ENCODE results near the gene DYNC1I2. TPM values are rescaled to one million over a fixed set of nuclear protein-coding genes. Genes with fewer than 3 reads are reported as not detected.
"Not testable (repeated sequence)": the region's sequence is repeated elsewhere in the genome, so short reads cannot be mapped to it uniquely, and the experiment has no call there.

The DYNC1I2 gene
- total RNA-seq, 2 donors from 2014 or later: 30.0 to 46.6 TPM

- Mint-ChIP-seq H3K4me1 (no peaks in the 10 kb centered on the region), H3K27me3 (no peaks in the 10 kb centered on the region), H3K27ac (no peak overlapping the region), H3K4me3 (no peak overlapping the region), H3K9me3 (no peaks in the 10 kb centered on the region), H3K36me3 (ENCODE audit: low read depth) (peaks cover 98% of the 10 kb centered on the region)
- no peak for ATAC-seq (replicated peaks)
These were observed 42.7 kb downstream of the DYNC1I2 start for GRCh38 chr2:171729952-171730317.

- Mint-ChIP-seq H3K4me1 (peaks cover 5% of the 10 kb centered on the region), H3K27me3 (no peaks in the 10 kb centered on the region), H3K36me3 (ENCODE audit: low read depth) (peaks cover 93% of the 10 kb centered on the region), H3K4me3 (no peak overlapping the region), H3K27ac (no peak overlapping the region), H3K9me3 (no peaks in the 10 kb centered on the region)
- ATAC-seq (replicated peaks): no peak
These were observed 48.9 kb downstream of the DYNC1I2 start for GRCh38 chr2:171735991-171736710.

- Mint-ChIP-seq H3K4me1 (peaks cover 8% of the 10 kb centered on the region), H3K27me3 (no peaks in the 10 kb centered on the region), H3K36me3 (ENCODE audit: low read depth) (peaks cover 85% of the 10 kb centered on the region), H3K27ac (no peak overlapping the region), H3K4me3 (no peak overlapping the region), H3K9me3 (no peaks in the 10 kb centered on the region)
- ATAC-seq (replicated peaks): peak; percentile 57
These were observed 53.9 kb downstream of the DYNC1I2 start for GRCh38 chr2:171741189-171741588.

DNA sequence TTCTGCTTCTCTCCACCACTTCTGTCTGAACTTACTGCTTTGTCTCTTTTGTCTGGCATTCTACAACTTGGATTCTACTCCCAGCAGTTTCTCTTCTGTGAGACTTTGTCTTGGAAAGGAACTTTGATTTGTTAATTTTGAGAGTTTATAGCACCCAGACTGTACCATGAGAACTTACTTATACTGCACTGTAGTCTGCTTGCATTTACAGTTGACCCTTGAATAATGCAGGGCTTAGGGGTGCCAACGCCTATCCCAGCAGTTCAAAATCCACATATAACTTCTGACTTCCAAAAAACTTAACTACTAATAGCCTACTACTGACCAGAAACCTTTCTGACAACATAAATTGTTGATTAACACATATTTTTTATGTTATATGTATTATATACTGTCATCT, 55.5 kb downstream of the DYNC1I2 start:
- peaks cover 8% of the 10 kb centered on the region for H3K4me1 Mint-ChIP-seq
- H3K4me3 Mint-ChIP-seq: no peak overlapping the region
- H3K9me3 Mint-ChIP-seq: no peaks in the 10 kb centered on the region
- H3K36me3 Mint-ChIP-seq (ENCODE audit: low read depth): peaks cover 84% of the 10 kb centered on the region
- H3K27ac Mint-ChIP-seq: no peak overlapping the region
- no peak for ATAC-seq (replicated peaks)
- H3K27me3 Mint-ChIP-seq: no peaks in the 10 kb centered on the region

DNA sequence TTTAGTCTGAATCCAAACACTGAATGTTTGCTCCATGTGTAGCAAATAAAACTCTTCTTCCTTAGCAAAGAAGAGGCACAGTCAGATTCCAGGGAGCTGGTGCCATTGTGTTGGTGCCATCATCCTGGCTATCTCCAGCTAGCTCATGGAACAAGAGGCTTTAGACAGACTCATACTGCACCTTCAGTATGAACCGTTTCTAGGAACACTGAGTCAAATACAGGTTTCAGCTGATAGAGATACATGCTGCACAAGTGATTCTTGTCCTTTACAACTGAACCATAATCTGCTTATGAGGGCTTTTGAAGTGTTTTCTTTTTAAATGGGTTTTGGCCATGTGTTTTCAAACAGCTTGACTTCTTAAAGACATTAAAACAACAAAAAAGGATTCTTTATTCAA, 57.9 kb downstream of the DYNC1I2 start:
- H3K9me3 Mint-ChIP-seq: no peaks in the 10 kb centered on the region
- peaks cover 86% of the 10 kb centered on the region for H3K36me3 Mint-ChIP-seq (ENCODE audit: low read depth)
- H3K27me3 Mint-ChIP-seq: no peaks in the 10 kb centered on the region
- H3K27ac Mint-ChIP-seq: no peak overlapping the region
- peak; percentile 77 for ATAC-seq (replicated peaks)
- H3K4me3 Mint-ChIP-seq: no peak overlapping the region
- peaks cover 8% of the 10 kb centered on the region for H3K4me1 Mint-ChIP-seq

- H3K4me3 Mint-ChIP-seq: no peak overlapping the region
- no peaks in the 10 kb centered on the region for H3K27me3 Mint-ChIP-seq
- no peaks in the 10 kb centered on the region for H3K9me3 Mint-ChIP-seq
- no peak overlapping the region for H3K27ac Mint-ChIP-seq
- ATAC-seq (replicated peaks): no peak
- peaks cover 86% of the 10 kb centered on the region for H3K36me3 Mint-ChIP-seq (ENCODE audit: low read depth)
- peaks cover 6% of the 10 kb centered on the region for H3K4me1 Mint-ChIP-seq
These were observed 58.5 kb downstream of the DYNC1I2 start for GRCh38 chr2:171745806-171746205.

DNA sequence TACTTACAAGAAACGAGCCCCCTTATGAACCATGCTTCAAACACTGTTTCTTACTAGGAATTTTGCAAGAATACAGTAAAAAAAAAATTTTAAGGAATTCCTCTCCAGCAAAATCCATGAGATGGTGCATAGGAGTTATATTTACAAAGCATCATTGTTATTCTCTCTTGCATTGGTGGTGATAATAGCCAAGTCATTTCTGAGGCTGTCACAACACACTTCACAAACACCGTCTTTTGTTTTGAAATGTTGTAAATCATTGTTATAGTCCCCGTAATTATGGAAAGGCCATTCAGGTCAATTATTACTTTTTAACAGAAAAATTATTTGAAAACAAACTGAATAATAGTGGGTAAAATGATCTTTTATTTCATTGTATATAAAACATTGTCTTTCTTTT, 60.1 kb downstream of the DYNC1I2 start:
- Mint-ChIP-seq H3K27ac (no peak overlapping the region), H3K9me3 (no peaks in the 10 kb centered on the region), H3K36me3 (ENCODE audit: low read depth) (peaks cover 88% of the 10 kb centered on the region), H3K4me3 (no peak overlapping the region), H3K4me1 (no peaks in the 10 kb centered on the region), H3K27me3 (no peaks in the 10 kb centered on the region)
- ATAC-seq (replicated peaks): no peak

DNA sequence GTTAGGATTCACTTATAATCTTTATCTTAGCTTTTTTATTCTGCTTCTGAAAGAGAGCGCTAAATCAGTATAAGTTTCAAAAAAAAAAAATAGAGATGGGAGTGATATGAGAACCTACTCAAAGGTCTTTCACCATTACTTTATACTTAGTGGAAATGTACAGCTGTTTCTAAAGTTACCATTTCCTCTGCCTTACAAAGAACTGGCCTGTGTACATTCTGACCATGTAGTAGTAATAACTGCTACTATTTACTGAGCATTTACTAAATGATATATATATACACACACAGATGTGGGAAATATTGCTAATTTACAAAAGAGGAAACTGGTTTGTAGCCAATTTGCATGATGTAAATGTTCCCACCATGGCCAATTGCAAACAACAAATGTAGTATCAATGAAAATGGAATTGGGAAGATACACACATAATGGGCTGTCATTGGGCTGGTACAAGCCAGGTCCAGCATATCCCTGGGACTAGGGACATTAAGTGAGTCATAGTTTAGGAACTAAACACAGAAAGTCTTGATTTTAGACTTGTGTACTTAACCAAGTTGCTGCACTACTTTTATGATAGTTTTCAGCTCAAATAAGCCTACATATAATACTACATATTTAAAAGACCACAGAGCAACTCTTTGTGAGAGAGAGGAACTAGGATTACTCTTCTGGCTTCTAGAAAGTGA, 67.1 kb downstream of the DYNC1I2 start:
- Mint-ChIP-seq H3K4me3 (no peak overlapping the region), H3K4me1 (no peaks in the 10 kb centered on the region), H3K27me3 (no peaks in the 10 kb centered on the region), H3K9me3 (no peaks in the 10 kb centered on the region), H3K27ac (no peak overlapping the region), H3K36me3 (ENCODE audit: low read depth) (peaks cover 79% of the 10 kb centered on the region)
- ATAC-seq (replicated peaks): no peak

DNA sequence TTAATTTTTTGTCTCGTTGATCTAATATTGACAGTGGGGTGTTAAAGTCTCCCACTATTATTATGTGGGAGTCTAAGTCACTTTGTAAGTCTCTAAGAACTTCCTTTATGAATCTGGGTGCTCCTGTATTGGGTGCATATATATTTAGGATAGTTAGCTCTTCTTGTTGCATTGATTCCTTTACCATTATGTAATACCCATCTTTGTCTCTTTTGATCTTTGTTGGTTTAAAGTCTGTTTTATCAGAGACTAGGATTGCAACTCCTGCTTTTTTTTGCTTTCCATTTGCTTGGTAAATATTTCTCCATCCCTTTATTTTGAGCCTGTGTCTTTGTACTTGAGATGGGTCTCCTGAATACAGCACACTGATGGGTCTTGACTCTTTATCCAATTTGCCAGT, 71.5 kb downstream of the DYNC1I2 start:
- H3K27ac Mint-ChIP-seq; H3K9me3 Mint-ChIP-seq; H3K4me1 Mint-ChIP-seq; H3K27me3 Mint-ChIP-seq; H3K4me3 Mint-ChIP-seq; ATAC-seq (replicated peaks): not testable (repeated sequence)
- peaks cover 73% of the 10 kb centered on the region for H3K36me3 Mint-ChIP-seq (ENCODE audit: low read depth)

- peaks cover 66% of the 10 kb centered on the region for H3K36me3 Mint-ChIP-seq (ENCODE audit: low read depth)
- H3K27me3 Mint-ChIP-seq; H3K4me3 Mint-ChIP-seq; H3K9me3 Mint-ChIP-seq; H3K27ac Mint-ChIP-seq; H3K4me1 Mint-ChIP-seq; ATAC-seq (replicated peaks): not testable (repeated sequence)
These were observed 73.9 kb downstream of the DYNC1I2 start for GRCh38 chr2:171761176-171761575.

- H3K36me3 Mint-ChIP-seq (ENCODE audit: low read depth): peaks cover 59% of the 10 kb centered on the region
- H3K4me3 Mint-ChIP-seq: no peak overlapping the region
- ATAC-seq (replicated peaks): no peak
- peaks cover 6% of the 10 kb centered on the region for H3K4me1 Mint-ChIP-seq
- H3K27ac Mint-ChIP-seq: no peak overlapping the region
- H3K27me3 Mint-ChIP-seq: no peaks in the 10 kb centered on the region
- H3K9me3 Mint-ChIP-seq: no peaks in the 10 kb centered on the region
These were observed 75.8 kb downstream of the DYNC1I2 start for GRCh38 chr2:171762879-171763573.

- no peaks in the 10 kb centered on the region for H3K9me3 Mint-ChIP-seq
- H3K36me3 Mint-ChIP-seq (ENCODE audit: low read depth): peaks cover 53% of the 10 kb centered on the region
- ATAC-seq (replicated peaks): no peak
- no peak overlapping the region for H3K27ac Mint-ChIP-seq
- peaks cover 6% of the 10 kb centered on the region for H3K4me1 Mint-ChIP-seq
- H3K4me3 Mint-ChIP-seq: no peak overlapping the region
- H3K27me3 Mint-ChIP-seq: no peaks in the 10 kb centered on the region
These were observed 76.3 kb downstream of the DYNC1I2 start for GRCh38 chr2:171763602-171764001.

DNA sequence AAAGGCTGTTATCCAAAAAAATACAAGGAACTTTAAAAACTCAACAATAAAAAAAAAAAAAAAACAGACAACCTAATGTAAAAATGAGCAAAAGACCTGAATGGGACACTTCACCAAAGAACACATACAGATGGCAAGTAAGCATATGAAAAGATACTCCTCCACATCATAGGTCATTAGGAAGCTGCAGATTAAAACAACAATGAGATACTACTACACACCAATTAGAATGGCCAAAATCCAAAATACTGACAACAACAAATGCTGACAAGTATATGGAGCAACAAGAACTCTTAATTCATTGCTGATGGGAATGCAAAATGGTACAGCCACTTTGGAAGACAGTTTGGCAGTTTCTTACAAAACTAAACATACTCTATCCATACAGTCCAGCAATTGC, 84.2 kb downstream of the DYNC1I2 start:
- peaks cover 9% of the 10 kb centered on the region for H3K9me3 Mint-ChIP-seq
- H3K4me1 Mint-ChIP-seq: no peaks in the 10 kb centered on the region
- peaks cover 8% of the 10 kb centered on the region for H3K36me3 Mint-ChIP-seq (ENCODE audit: low read depth)
- no peak for ATAC-seq (replicated peaks)
- no peaks in the 10 kb centered on the region for H3K27me3 Mint-ChIP-seq
- no peak overlapping the region for H3K27ac Mint-ChIP-seq
- H3K4me3 Mint-ChIP-seq: no peak overlapping the region

GRCh38 chr2:171772373-171772772, 85.1 kb downstream of the DYNC1I2 start:
- H3K27me3 Mint-ChIP-seq: no peaks in the 10 kb centered on the region
- no peak for ATAC-seq (replicated peaks)
- no peak overlapping the region for H3K4me3 Mint-ChIP-seq
- H3K27ac Mint-ChIP-seq: no peak overlapping the region
- H3K4me1 Mint-ChIP-seq: no peaks in the 10 kb centered on the region
- H3K36me3 Mint-ChIP-seq (ENCODE audit: low read depth): no peaks in the 10 kb centered on the region
- H3K9me3 Mint-ChIP-seq: peaks cover 9% of the 10 kb centered on the region

GRCh38 chr2:171774581-171774980, 87.3 kb downstream of the DYNC1I2 start:
- H3K27me3 Mint-ChIP-seq; ATAC-seq (replicated peaks); H3K4me3 Mint-ChIP-seq; H3K27ac Mint-ChIP-seq; H3K9me3 Mint-ChIP-seq; H3K36me3 Mint-ChIP-seq (ENCODE audit: low read depth); H3K4me1 Mint-ChIP-seq: not testable (repeated sequence)
